ENCODE results near the gene EXOC1.
"Not testable (repeated sequence)": the region's sequence is repeated elsewhere in the genome, so short reads cannot be mapped to it uniquely, and the experiment has no call there.

Gene EXOC1

GRCh38 chr4:55838952-55839351 is 14.5 kb upstream of the EXOC1 start:
- Histone ChIP-seq H3K79me2 (ENCODE audit: control insufficient read depth, low read length) (no peaks in the 10 kb centered on the region), H3K4me2 (ENCODE audit: low read length) (no peak overlapping the region), H3K4me3 (ENCODE audit: low read length) (no peak overlapping the region), H3K27ac (ENCODE audit: low read depth, low read length) (no peak overlapping the region), H3K36me3 (ENCODE audit: control insufficient read depth, low read length) (no peaks in the 10 kb centered on the region), H3K4me1 (ENCODE audit: control insufficient read depth, low read length) (no peaks in the 10 kb centered on the region), H3K27me3 (ENCODE audit: control insufficient read depth, low read length) (no peaks in the 10 kb centered on the region), H3K9me2 (replicated peaks; ENCODE audit: control insufficient read depth, low read length) (no peaks in the 10 kb centered on the region), H3F3A (ENCODE audit: control insufficient read depth, insufficient read depth) (no peaks in the 10 kb centered on the region), H3K9me3 (ENCODE audit: control insufficient read depth, insufficient read depth, low read length) (peaks cover 8% of the 10 kb centered on the region; the same call in 1 of the 2 replicates), H4K20me1 (ENCODE audit: control insufficient read depth, insufficient read depth, low read depth, low read length) (no peaks in the 10 kb centered on the region)
- TF ChIP-seq CTCF (IDR thresholded peaks at IDR 0.05; ENCODE audit: low read depth, low read length, poor library complexity, severe bottlenecking) (no peak), EZH2phosphoT487 (IDR thresholded peaks at IDR 0.05; ENCODE audit: borderline replicate concordance, low read length) (no peak)

- no peaks in the 10 kb centered on the region for H3K36me3 ChIP-seq (ENCODE audit: control insufficient read depth, low read length)
- no peak overlapping the region for H3K4me2 ChIP-seq (ENCODE audit: low read length)
- no peaks in the 10 kb centered on the region for H3K9me2 ChIP-seq (replicated peaks; ENCODE audit: control insufficient read depth, low read length)
- TF ChIP-seq EZH2phosphoT487 (IDR thresholded peaks at IDR 0.05; ENCODE audit: borderline replicate concordance, low read length) = no peak
- no peak for TF ChIP-seq CTCF (IDR thresholded peaks at IDR 0.05; ENCODE audit: low read depth, low read length, poor library complexity, severe bottlenecking)
- H4K20me1 ChIP-seq (ENCODE audit: control insufficient read depth, insufficient read depth, low read depth, low read length) = no peaks in the 10 kb centered on the region
- H3K4me1 ChIP-seq (ENCODE audit: control insufficient read depth, low read length) = no peaks in the 10 kb centered on the region
- no peaks in the 10 kb centered on the region for H3K27me3 ChIP-seq (ENCODE audit: control insufficient read depth, low read length)
- no peak overlapping the region for H3K27ac ChIP-seq (ENCODE audit: low read depth, low read length)
- peaks cover 8% of the 10 kb centered on the region; the same call in 1 of the 2 replicates for H3K9me3 ChIP-seq (ENCODE audit: control insufficient read depth, insufficient read depth, low read length)
- H3F3A ChIP-seq (ENCODE audit: control insufficient read depth, insufficient read depth) = no peaks in the 10 kb centered on the region
- H3K79me2 ChIP-seq (ENCODE audit: control insufficient read depth, low read length) = no peaks in the 10 kb centered on the region
- no peak overlapping the region for H3K4me3 ChIP-seq (ENCODE audit: low read length)
Measured at GRCh38 chr4:55840956-55841355, 12.5 kb upstream of the EXOC1 start.

GRCh38 chr4:55841373-55842239 is 11.8 kb upstream of the EXOC1 start:
- H3K36me3 ChIP-seq (ENCODE audit: control insufficient read depth, low read length); H3K79me2 ChIP-seq (ENCODE audit: control insufficient read depth, low read length); H3K4me2 ChIP-seq (ENCODE audit: low read length); H3F3A ChIP-seq (ENCODE audit: control insufficient read depth, insufficient read depth); H3K27ac ChIP-seq (ENCODE audit: low read depth, low read length); H3K4me3 ChIP-seq (ENCODE audit: low read length); H3K9me2 ChIP-seq (replicated peaks; ENCODE audit: control insufficient read depth, low read length); H3K27me3 ChIP-seq (ENCODE audit: control insufficient read depth, low read length); H3K4me1 ChIP-seq (ENCODE audit: control insufficient read depth, low read length); H4K20me1 ChIP-seq (ENCODE audit: control insufficient read depth, insufficient read depth, low read depth, low read length); H3K9me3 ChIP-seq (ENCODE audit: control insufficient read depth, insufficient read depth, low read length): not testable (repeated sequence)

- H3K36me3 ChIP-seq (ENCODE audit: control insufficient read depth, low read length); H3K79me2 ChIP-seq (ENCODE audit: control insufficient read depth, low read length); H3K27me3 ChIP-seq (ENCODE audit: control insufficient read depth, low read length); H3K4me3 ChIP-seq (ENCODE audit: low read length); H3K4me1 ChIP-seq (ENCODE audit: control insufficient read depth, low read length); H3K27ac ChIP-seq (ENCODE audit: low read depth, low read length); H3K4me2 ChIP-seq (ENCODE audit: low read length); H3K9me3 ChIP-seq (ENCODE audit: control insufficient read depth, insufficient read depth, low read length); H3K9me2 ChIP-seq (replicated peaks; ENCODE audit: control insufficient read depth, low read length); H3F3A ChIP-seq (ENCODE audit: control insufficient read depth, insufficient read depth); H4K20me1 ChIP-seq (ENCODE audit: control insufficient read depth, insufficient read depth, low read depth, low read length): not testable (repeated sequence)
Measured at GRCh38 chr4:55842312-55842711, 11.1 kb upstream of the EXOC1 start.
